Measurements from ENCODE around the gene ANKRD33. TPM values are rescaled to one million over a fixed set of nuclear protein-coding genes. Genes with fewer than 3 reads are reported as not detected.
A peak's percentile ranks its signal among the peaks of the same experiment; 100 is the strongest.

ANKRD33 gene
- total RNA-seq, 4 donors from 2014 or later: not detected

GRCh38 chr12:51886021-51886710 is 1.7 kb upstream of the ANKRD33 start:
- no peaks in the 10 kb centered on the region for H3K36me3 ChIP-seq
- peak; percentile 41 to 46 for DNase-seq
- H3K4me1 ChIP-seq: peaks cover 0 to 9% of the 10 kb centered on the region in 2 donors
- WGBS, 2 donors: 65 to 70% methylated on average over 10 of the region's 10 CpGs
- H3K9me3 ChIP-seq: no peaks in the 10 kb centered on the region
- H3K27me3 ChIP-seq: no peaks in the 10 kb centered on the region
- intact Hi-C loops (cut with DNase I): no loop called here
- no peak overlapping the region for H3K4me3 ChIP-seq (replicated peaks in 1 of 3)
- peak overlapping the region in 2 of 3 donors; percentile 30 to 69 for H3K27ac ChIP-seq
- TF ChIP-seq POLR2A (IDR thresholded peaks at IDR 0.05) (peak in 1 of 2 donors; percentile 29), CTCF (IDR thresholded peaks at IDR 0.05) (no peak)

GRCh38 chr12:51888316-51889215 is 663 bp downstream of the ANKRD33 start:
- TF ChIP-seq POLR2A (IDR thresholded peaks at IDR 0.05): no peak
- TF ChIP-seq CTCF (IDR thresholded peaks at IDR 0.05): no peak
- DNase-seq: no peak
- no peaks in the 10 kb centered on the region for H3K27me3 ChIP-seq

GRCh38 chr12:51889216-51890132 is 1.6 kb downstream of the ANKRD33 start:
- Histone ChIP-seq H3K27ac (no peak overlapping the region), H3K4me1 (peaks cover 0 to 9% of the 10 kb centered on the region in 2 donors), H3K4me3 (replicated peaks in 1 of 3) (no peak overlapping the region), H3K36me3 (no peaks in the 10 kb centered on the region), H3K9me3 (no peaks in the 10 kb centered on the region), H3K27me3 (no peaks in the 10 kb centered on the region)
- no peak for DNase-seq
- TF ChIP-seq POLR2A (IDR thresholded peaks at IDR 0.05): no peak
- TF ChIP-seq CTCF (IDR thresholded peaks at IDR 0.05): no peak
- WGBS, 2 donors: 70 to 75% methylated on average over 13 to 18 of the region's 21 CpGs
- intact Hi-C loops (cut with DNase I): no loop called here

More at GRCh38 chr12:51888316-51889215, 663 bp downstream of the ANKRD33 start:
- no peaks in the 10 kb centered on the region for H3K36me3 ChIP-seq
- no peak overlapping the region for H3K4me3 ChIP-seq (replicated peaks in 1 of 3)
- WGBS, 2 donors: 65 to 71% methylated on average over 11 to 15 of the region's 15 CpGs
- no peaks in the 10 kb centered on the region for H3K9me3 ChIP-seq
- H3K4me1 ChIP-seq: peaks cover 0 to 9% of the 10 kb centered on the region in 2 donors
- H3K27ac ChIP-seq: no peak overlapping the region
- intact Hi-C loops (cut with DNase I): no loop called here

GRCh38 chr12:51890133-51890464 is 2.2 kb downstream of the ANKRD33 start:
- H3K27ac ChIP-seq: no peak overlapping the region
- no peak overlapping the region for H3K4me3 ChIP-seq (replicated peaks in 1 of 3)
- TF ChIP-seq POLR2A (IDR thresholded peaks at IDR 0.05) (no peak), CTCF (IDR thresholded peaks at IDR 0.05) (no peak)
- intact Hi-C loops (cut with DNase I): no loop called here
- H3K4me1 ChIP-seq: peaks cover 0 to 13% of the 10 kb centered on the region in 2 donors
- WGBS, 2 donors: 90 to 92% methylated on average over 2 of the region's 2 CpGs
- H3K36me3 ChIP-seq: no peaks in the 10 kb centered on the region
- DNase-seq: no peak
- no peaks in the 10 kb centered on the region for H3K27me3 ChIP-seq
- H3K9me3 ChIP-seq: no peaks in the 10 kb centered on the region

All from thyroid gland (tissue), 4 donors.